ENCODE measurements around the gene KIF25. TPM values are rescaled to one million over a fixed set of nuclear protein-coding genes. Genes with fewer than 3 reads are reported as not detected.

KIF25 gene
- total RNA-seq, 1 experiment from 2014 or later = not detected

GRCh38 chr6:167990016-167990945 lies 7.2 kb upstream of the KIF25 start:
- CTCF ChIA-PET = no interaction called here

GRCh38 chr6:167993169-167993568 lies 4.3 kb upstream of the KIF25 start:
- Mint-ChIP-seq H3K27me3 (ENCODE audit: insufficient read depth, unreplicated experiment) (peaks cover 10% of the 10 kb centered on the region), H3K36me3 (ENCODE audit: insufficient read depth, unreplicated experiment) (no peaks in the 10 kb centered on the region), H3K27ac (ENCODE audit: low read depth, unreplicated experiment) (no peak overlapping the region), H3K4me1 (ENCODE audit: insufficient read depth, unreplicated experiment) (no peaks in the 10 kb centered on the region), H3K4me3 (ENCODE audit: unreplicated experiment) (no peak overlapping the region), H3K9me3 (ENCODE audit: unreplicated experiment) (no peaks in the 10 kb centered on the region)
- ChIA-PET CTCF (no interaction called here), POLR2A (no interaction called here)
- intact Hi-C loops (cut with micrococcal nuclease) = no loop called here
- DNase-seq (ENCODE audit: unreplicated experiment) = no peak
- BruUV-seq (replicated peaks) = no TSS peak
- TF ChIP-seq CTCF (IDR thresholded peaks at IDR 0.05; ENCODE audit: unreplicated experiment) = no peak

More at GRCh38 chr6:167990016-167990945, 7.2 kb upstream of the KIF25 start:
- no peak for DNase-seq (ENCODE audit: unreplicated experiment)
- no peak overlapping the region for H3K4me3 Mint-ChIP-seq (ENCODE audit: unreplicated experiment)
- TF ChIP-seq CTCF (IDR thresholded peaks at IDR 0.05; ENCODE audit: unreplicated experiment) = no peak
- H3K27ac Mint-ChIP-seq (ENCODE audit: low read depth, unreplicated experiment) = no peak overlapping the region
- POLR2A ChIA-PET = interaction anchor here (1.0 kb wide), 1 partner anchor 10 kb away, joined by 3 read pairs; no protein-coding TSS in a partner anchor
- no peaks in the 10 kb centered on the region for H3K27me3 Mint-ChIP-seq (ENCODE audit: insufficient read depth, unreplicated experiment)
- no peaks in the 10 kb centered on the region for H3K9me3 Mint-ChIP-seq (ENCODE audit: unreplicated experiment)
- intact Hi-C loops (cut with micrococcal nuclease) = no loop called here
- H3K4me1 Mint-ChIP-seq (ENCODE audit: insufficient read depth, unreplicated experiment) = no peaks in the 10 kb centered on the region
- H3K36me3 Mint-ChIP-seq (ENCODE audit: insufficient read depth, unreplicated experiment) = no peaks in the 10 kb centered on the region
- BruUV-seq (replicated peaks) = no TSS peak

GRCh38 chr6:167993831-167994230 lies 3.6 kb upstream of the KIF25 start:
- no peak for TF ChIP-seq CTCF (IDR thresholded peaks at IDR 0.05; ENCODE audit: unreplicated experiment)
- no peak overlapping the region for H3K4me3 Mint-ChIP-seq (ENCODE audit: unreplicated experiment)
- ChIA-PET POLR2A (no interaction called here), CTCF (no interaction called here)
- no TSS peak for BruUV-seq (replicated peaks)
- H3K36me3 Mint-ChIP-seq (ENCODE audit: insufficient read depth, unreplicated experiment) = no peaks in the 10 kb centered on the region
- H3K27me3 Mint-ChIP-seq (ENCODE audit: insufficient read depth, unreplicated experiment) = peaks cover 15% of the 10 kb centered on the region
- no peaks in the 10 kb centered on the region for H3K9me3 Mint-ChIP-seq (ENCODE audit: unreplicated experiment)
- H3K4me1 Mint-ChIP-seq (ENCODE audit: insufficient read depth, unreplicated experiment) = no peaks in the 10 kb centered on the region
- H3K27ac Mint-ChIP-seq (ENCODE audit: low read depth, unreplicated experiment) = no peak overlapping the region
- intact Hi-C loops (cut with micrococcal nuclease) = no loop called here
- no peak for DNase-seq (ENCODE audit: unreplicated experiment)

GRCh38 chr6:167995302-167995701 lies 2.2 kb upstream of the KIF25 start:
- no TSS peak for BruUV-seq (replicated peaks)
- no peaks in the 10 kb centered on the region for H3K4me1 Mint-ChIP-seq (ENCODE audit: insufficient read depth, unreplicated experiment)
- no peak for TF ChIP-seq CTCF (IDR thresholded peaks at IDR 0.05; ENCODE audit: unreplicated experiment)
- POLR2A ChIA-PET = interaction anchor here (1.0 kb wide), 1 partner anchor 32 kb away, joined by 3 read pairs; no protein-coding TSS in a partner anchor
- no peak for DNase-seq (ENCODE audit: unreplicated experiment)
- intact Hi-C loops (cut with micrococcal nuclease) = no loop called here
- H3K27me3 Mint-ChIP-seq (ENCODE audit: insufficient read depth, unreplicated experiment) = peaks cover 15% of the 10 kb centered on the region
- CTCF ChIA-PET = no interaction called here
- no peaks in the 10 kb centered on the region for H3K36me3 Mint-ChIP-seq (ENCODE audit: insufficient read depth, unreplicated experiment)
- no peak overlapping the region for H3K27ac Mint-ChIP-seq (ENCODE audit: low read depth, unreplicated experiment)
- H3K4me3 Mint-ChIP-seq (ENCODE audit: unreplicated experiment) = no peak overlapping the region
- H3K9me3 Mint-ChIP-seq (ENCODE audit: unreplicated experiment) = no peaks in the 10 kb centered on the region
